HT1080 (cell line): ENCODE data around the gene CNTNAP3B. TPM values are rescaled to one million over a fixed set of nuclear protein-coding genes. Genes with fewer than 3 reads are reported as not detected.
"Not testable (repeated sequence)": the region's sequence is repeated elsewhere in the genome, so short reads cannot be mapped to it uniquely, and the experiment has no call there.

ENCODE experiments used
- DNase-seq: peaks from one replicate; pipeline ENCODE4 v3.0.0-alpha.2; 2015; ENCODE audit warnings: low read depth
- small RNA-seq: library from RNA; depleted of rRNA; stranded (forward); fragments of <200 nt; gene quantifications from one replicate; pipeline ENCODE3, GENCODE V24; 2014
- total RNA-seq: library from RNA; depleted of rRNA; stranded (reverse); fragments of >200 nt; shearing (Covaris generic); gene quantifications from 2 replicates; pipeline ENCODE4 v1.2.3, GENCODE V29; 2014; rRNA removed

The CNTNAP3B gene
- total RNA-seq, 1 experiment from 2014 or later = 4.1 TPM

DNA sequence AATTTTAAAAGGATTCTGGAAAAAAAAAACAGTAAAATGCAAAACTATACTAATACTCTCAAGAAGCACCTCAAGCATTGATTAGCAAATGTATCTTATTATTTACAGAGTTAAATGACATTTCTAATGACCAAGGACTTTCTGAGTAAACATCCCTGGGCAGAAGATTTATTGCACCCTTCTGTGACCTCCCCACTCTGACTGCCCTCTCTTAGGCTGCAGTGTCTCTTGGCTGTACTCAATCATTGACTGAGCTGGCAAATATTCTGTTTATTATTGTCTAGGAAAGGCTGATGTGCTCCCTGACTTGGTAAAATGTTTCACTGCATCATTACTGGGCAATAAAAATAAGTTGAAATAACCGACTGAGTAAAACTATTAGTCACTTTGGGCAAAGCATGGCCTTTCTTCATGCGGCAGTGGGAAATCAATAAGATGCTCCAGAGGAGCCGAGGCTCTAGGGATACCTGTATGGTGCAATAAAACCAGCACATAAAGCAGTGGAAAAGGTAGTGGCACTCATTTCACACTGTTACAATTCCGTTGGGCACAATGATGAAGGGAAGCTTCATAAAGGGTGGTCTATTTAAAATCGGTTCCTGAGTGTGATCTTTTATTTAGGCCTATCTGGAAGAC lies 151.1 kb downstream of the CNTNAP3B start:
- DNase-seq = not testable (repeated sequence)

GRCh38 chr9:41974906-41975305 lies 154.3 kb downstream of the CNTNAP3B start:
- DNase-seq = not testable (repeated sequence)

DNA sequence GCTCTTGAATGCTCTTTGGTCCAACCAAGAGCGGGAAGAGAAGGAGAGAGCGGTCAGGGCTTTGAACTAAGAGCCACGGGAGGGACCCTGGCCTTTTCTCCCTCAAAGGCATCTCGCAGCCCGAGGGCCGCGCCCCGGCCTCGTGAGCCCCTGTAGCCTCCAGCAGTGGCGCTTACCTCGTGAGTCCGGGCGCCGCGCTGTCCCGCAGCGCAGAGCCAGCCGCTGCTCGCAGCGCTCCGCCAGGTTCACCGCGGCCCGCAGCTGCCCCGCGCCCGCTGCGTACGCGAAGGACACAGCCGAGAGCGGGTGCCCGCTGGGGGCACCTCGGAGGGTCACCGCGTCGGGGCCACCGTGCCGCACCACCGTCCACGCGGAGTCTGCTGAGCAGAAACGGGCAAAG lies 176.2 kb downstream of the CNTNAP3B start:
- DNase-seq = not testable (repeated sequence)

GRCh38 chr9:41941738-41942137 lies 187.5 kb downstream of the CNTNAP3B start:
- DNase-seq = not testable (repeated sequence)

- not testable (repeated sequence) for DNase-seq
Measured at GRCh38 chr9:41938143-41938542, 191.1 kb downstream of the CNTNAP3B start.

DNA sequence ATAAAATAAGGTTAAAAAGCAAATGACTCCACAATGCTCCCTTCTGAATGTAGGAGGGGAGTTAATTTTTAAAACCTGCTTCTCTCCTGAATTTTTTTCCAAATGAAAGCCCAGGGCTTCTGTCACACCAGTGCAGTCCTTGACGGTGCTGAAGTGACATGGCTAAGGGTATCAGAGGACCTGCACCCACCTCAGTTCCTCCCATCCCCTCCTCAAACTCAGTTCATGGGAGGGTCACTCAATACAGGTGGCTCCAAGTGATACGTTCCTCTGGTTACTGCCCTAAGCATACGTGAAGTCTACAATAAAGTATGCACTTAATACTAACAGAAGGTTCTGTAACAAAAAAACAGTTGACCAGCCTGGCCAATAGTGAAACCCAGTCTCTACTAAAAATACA lies 193.5 kb downstream of the CNTNAP3B start:
- DNase-seq = not testable (repeated sequence)

GRCh38 chr9:41929172-41929571 lies 200.1 kb downstream of the CNTNAP3B start:
- not testable (repeated sequence) for DNase-seq

- not testable (repeated sequence) for DNase-seq
Measured at GRCh38 chr9:41917374-41917773, 211.9 kb downstream of the CNTNAP3B start.

- DNase-seq = not testable (repeated sequence)
Measured at GRCh38 chr9:41905488-41905887, 223.7 kb downstream of the CNTNAP3B start.

GRCh38 chr9:41902762-41903161 lies 226.5 kb downstream of the CNTNAP3B start:
- not testable (repeated sequence) for DNase-seq

DNA sequence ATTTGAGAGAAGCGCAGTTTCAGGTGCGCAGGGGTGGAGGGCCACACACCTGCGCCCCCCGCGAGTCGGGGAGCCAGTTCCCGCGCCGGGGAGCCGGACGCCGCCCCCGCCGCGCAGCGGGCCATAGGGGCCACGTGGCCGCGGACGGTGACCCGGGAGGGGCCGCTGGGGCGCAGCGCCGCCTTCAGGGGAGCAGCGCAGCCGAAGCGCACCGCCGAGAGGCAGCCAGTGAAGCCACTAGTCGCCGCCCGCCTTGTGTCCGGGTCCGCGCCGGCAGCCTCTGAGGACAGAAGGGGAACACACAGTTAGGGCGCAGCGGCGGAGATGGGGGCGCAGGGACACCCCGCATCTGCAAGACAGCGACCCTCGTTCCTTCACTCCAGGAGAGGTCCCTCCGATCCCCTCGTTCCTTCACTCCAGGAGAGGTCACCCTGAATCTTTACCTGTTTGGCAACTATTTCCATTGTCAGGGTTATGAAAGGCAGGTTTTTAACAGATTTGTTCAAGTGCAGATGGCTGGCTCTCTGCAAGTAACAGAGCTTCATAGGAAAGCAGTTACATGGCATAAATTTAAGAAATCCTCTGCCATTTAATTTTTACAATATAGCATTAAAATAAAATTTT lies 230.4 kb downstream of the CNTNAP3B start:
- not testable (repeated sequence) for DNase-seq

DNA sequence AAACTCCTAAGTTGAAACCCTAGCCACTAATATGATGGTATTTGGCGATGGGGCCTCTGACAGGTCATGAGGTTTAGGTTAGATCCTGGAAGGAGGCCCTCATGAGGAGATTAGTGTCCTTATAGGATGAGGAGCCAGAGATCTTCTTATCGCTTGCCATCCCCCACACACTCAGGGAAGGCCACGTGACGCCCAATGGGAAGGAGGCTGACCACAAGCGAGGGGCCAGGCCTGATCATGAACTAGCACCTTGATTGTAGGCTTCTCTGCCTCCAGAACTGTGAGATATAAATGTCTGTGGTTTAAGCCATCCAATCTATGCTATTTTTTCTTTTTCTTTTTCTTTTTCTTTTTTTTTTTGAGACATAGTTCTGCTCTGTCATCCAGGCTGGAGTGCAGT lies 254.7 kb downstream of the CNTNAP3B start:
- DNase-seq = not testable (repeated sequence)

GRCh38 chr9:41855422-41855821 lies 273.8 kb downstream of the CNTNAP3B start:
- not testable (repeated sequence) for DNase-seq

DNA sequence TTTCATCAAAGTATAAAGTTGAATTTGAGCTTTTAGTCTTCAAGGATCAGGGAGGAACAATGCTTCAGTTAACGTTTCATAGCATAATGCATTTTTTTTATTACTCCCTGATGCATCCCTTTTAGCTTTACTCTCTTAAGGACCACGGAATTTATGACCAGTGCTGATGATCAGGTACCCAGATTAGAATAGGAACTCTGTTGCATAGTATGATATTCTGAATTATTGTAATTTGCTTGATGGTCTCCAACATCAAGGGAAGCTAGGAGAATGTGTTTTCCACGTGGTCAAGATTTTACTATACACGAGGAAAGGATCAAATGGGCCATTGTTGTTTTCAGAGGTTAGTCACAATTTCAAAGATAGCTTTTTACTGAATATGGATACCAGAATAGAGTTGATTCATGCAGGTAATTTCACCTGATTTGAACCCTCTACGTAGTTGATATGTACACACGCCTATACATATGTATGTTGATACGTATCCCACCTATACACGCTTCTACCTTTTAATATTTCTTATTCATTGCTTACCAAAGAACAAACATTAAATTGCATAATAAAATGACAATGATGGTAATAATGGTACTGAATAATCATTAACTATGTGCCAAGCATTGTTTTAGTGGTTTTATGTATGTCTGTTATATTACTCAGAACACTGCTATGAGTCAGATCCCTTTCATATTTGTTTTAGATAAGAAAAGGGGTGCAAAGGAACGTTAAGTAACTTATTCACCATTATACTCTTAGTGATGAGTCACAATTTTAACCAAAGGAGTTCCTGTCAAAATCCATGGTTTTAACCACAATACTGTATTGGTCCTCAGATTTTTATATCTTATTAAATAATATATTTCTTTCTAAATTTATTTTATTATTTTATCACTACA lies 277.1 kb downstream of the CNTNAP3B start:
- not testable (repeated sequence) for DNase-seq

GRCh38 chr9:41847829-41848228 lies 281.4 kb downstream of the CNTNAP3B start:
- DNase-seq = not testable (repeated sequence)

Small RNAs within 50 kb of the gene (small RNA-seq; reads per million reads assigned to genes)
- gene RN7SL343P = not detected

Other genes with a start within 250 kb of the CNTNAP3B start
- not detected in 2 replicates for gene SPATA31A6, start 54.2 kb upstream of the CNTNAP3B start, total RNA-seq